DMS153 treated with DMSO at 0.1 percent for 48 hours (cell line): ENCODE measurements around the gene CCDC88C.

Source experiments
- DNase-seq: peaks from one replicate; lab custom pipeline; 2025; ENCODE audit not compliant: unreplicated experiment; lab: John Stamatoyannopoulos, UW

The CCDC88C gene

GRCh38 chr14:91397965-91398591 is 19.5 kb downstream of the CCDC88C start:
- DNase-seq: no peak

GRCh38 chr14:91396959-91397815 is 20.4 kb downstream of the CCDC88C start:
- DNase-seq: peak; percentile 67

GRCh38 chr14:91396013-91396660 is 21.5 kb downstream of the CCDC88C start:
- DNase-seq: no peak

DNA sequence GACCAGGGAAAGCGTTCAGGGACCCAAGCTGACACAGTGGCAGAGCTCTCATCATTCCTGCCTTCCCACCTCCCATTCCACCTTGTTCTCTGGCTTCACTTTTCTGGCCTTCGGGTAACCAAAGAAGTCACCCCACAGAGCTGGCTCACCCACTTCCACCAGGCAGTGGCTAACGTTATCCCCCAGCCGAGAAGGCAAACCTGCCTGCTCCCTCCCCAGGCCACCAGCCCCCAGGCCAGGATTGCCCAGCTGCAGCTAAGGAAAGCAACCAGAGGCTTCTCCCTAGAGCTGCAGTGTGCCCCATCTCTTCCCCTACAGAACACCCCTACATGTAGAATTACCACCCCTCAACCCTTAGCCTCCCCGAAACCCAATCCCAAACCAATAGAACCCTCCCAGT is 22.2 kb downstream of the CCDC88C start:
- no peak for DNase-seq

GRCh38 chr14:91394105-91395081 is 23.2 kb downstream of the CCDC88C start:
- no peak for DNase-seq

DNA sequence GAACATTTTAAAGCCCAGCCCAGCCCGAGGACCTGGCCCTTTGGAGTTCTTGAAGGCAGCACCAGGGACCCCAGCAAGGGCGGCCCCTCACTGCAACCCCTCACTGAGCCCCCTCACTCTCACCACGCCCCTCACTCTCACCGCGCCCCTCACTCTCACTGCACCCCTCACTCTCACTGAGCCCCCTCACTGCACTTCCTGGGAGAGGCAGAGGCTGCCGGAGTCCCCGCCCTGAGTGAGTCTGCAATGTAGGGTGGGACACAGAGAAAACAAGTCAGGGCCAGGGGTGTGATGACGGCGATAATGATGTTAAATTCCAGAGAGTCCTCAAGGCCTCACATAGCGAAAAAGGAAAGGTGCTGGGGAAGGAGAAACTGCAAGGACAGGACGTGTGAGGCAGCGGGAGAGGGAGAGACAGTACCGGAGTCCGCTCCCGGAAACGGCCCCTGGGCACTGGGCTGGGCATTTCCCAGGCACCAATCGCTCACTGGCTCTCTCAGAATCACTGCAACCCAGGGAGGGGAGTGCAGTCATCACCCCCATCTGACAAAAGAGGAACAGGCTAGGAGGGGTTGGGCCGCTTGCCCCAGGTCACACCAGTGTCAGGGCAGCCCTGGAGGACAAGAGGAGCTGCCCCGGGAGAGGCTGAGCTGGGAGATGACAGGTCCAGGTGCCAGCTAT is 24.9 kb downstream of the CCDC88C start:
- DNase-seq: no peak

DNA sequence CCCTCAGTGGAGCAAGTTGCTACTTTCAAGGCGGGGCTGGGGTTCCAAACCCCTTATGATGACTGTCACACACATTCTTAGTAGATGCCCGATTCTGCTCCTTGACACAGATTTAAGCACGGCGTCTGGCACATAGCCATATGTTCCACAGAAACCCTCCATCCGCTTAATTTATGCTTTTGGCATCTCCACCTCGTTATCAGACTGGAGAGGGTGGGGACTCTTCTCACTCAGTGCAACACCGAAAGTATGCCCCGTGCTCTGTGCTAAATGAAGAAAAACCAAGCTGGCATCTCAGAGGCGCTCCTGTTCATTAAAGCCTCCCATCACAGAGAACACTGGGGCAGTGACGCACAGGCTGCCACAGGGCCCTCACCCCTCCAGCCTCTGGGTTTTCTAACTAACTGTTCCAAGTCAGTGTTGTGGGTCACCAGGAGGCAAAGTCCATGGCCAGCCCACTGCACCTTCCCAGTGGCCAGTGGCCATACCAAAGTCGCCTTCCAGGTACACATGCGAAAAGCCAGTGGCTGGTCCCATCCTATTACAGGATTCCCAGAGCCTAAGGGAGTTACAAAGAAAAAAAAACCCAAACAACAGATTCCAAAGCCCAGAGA is 27.3 kb downstream of the CCDC88C start:
- no peak for DNase-seq

DNA sequence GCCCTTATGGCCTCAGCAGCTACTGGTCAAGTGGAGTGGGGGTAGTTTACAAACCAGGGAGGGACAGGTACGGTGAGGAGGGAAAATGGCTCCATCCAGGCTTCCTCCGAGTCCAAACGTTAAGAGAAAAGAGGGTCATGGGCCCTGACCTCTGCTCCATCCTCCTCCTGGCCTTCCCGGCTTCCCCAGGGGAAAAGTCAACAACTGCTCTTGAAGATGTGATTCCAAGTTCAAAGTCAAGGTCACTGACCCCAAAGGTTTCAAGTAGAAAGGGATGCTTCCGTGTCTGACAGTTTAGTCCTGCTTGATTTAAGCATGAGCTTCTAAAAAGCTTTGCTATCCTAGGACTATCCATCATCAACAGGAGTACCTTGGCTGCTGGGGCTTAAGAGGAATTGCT is 28.5 kb downstream of the CCDC88C start:
- DNase-seq: no peak

GRCh38 chr14:91388551-91388975 is 29.1 kb downstream of the CCDC88C start:
- no peak for DNase-seq

GRCh38 chr14:91387951-91388381 is 29.7 kb downstream of the CCDC88C start:
- no peak for DNase-seq

GRCh38 chr14:91387169-91387835 is 30.3 kb downstream of the CCDC88C start:
- no peak for DNase-seq

- no peak for DNase-seq
Observed at GRCh38 chr14:91385697-91386096, 31.9 kb downstream of the CCDC88C start.

- no peak for DNase-seq
Observed at GRCh38 chr14:91385224-91385623, 32.4 kb downstream of the CCDC88C start.

- DNase-seq: peak; percentile 62
Observed at GRCh38 chr14:91383439-91383838, 34.2 kb downstream of the CCDC88C start.

GRCh38 chr14:91381801-91382670 is 35.6 kb downstream of the CCDC88C start:
- DNase-seq: no peak

- DNase-seq: peak; percentile 82
Observed at GRCh38 chr14:91380610-91381371, 36.8 kb downstream of the CCDC88C start.

DNA sequence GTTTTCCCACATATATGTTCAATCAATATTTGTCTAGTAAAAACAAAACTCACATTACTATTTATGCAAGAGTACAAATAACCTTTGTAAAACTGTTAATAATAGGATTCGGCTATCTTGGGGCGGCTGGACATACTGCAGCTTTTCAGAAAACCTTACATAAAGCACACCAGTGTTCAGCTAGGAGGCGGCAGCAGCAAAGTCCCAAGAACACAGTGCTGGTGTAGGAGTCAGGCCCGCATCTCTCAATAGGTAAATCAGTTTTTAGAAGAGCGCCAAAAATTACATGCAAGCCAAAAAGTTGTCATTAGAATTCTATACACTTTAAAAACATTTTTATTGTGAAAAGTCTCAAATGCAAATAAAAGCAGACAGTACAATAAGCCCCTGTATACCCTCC is 37.5 kb downstream of the CCDC88C start:
- DNase-seq: no peak

DNA sequence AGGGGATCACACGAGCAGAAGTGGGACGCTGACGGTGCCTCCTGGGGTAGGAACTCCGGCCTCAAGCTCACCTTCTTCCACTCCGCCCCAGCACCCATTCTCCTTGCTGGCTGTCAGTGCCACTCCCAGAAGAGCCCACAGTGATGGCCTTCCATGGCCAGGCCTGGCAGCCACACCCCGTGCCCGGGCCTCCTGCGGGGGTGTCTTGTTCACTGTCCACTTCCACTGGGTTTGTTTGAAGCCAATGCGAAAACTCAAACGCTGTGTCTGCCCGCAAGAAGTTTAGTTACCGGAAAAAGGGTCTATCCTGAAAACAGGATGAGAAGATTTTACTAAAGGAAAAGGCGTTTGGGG is 38.1 kb downstream of the CCDC88C start:
- DNase-seq: no peak
